Endothelial cell (in vitro differentiated cells): ENCODE data around the gene MDH1B. TPM values are rescaled to one million over a fixed set of nuclear protein-coding genes. Genes with fewer than 3 reads are reported as not detected.
"Not testable (repeated sequence)": the region's sequence is repeated elsewhere in the genome, so short reads cannot be mapped to it uniquely, and the experiment has no call there.

ENCODE experiments used
- DNase-seq: peaks from one replicate; pipeline ENCODE4 v3.0.0; 2021; ENCODE audit warnings: low spot score
- H3K27ac Mint-ChIP-seq: one replicate; pipeline ENCODE4 v1.8.0; 2021; ENCODE audit warnings: mixed read lengths, inconsistent platforms; ENCODE audit not compliant: unreplicated experiment
- H3K27me3 Mint-ChIP-seq: one replicate; pipeline ENCODE4 v1.8.0; 2021; ENCODE audit warnings: mild to moderate bottlenecking, moderate library complexity, mixed read lengths, inconsistent platforms; ENCODE audit not compliant: unreplicated experiment
- H3K36me3 Mint-ChIP-seq: one replicate; pipeline ENCODE4 v1.8.0; 2021; ENCODE audit warnings: mild to moderate bottlenecking, low read depth, mixed read lengths, inconsistent platforms; ENCODE audit not compliant: unreplicated experiment
- H3K4me1 Mint-ChIP-seq: one replicate; pipeline ENCODE4 v1.8.0; 2021; ENCODE audit warnings: mild to moderate bottlenecking, mixed read lengths, inconsistent platforms; ENCODE audit not compliant: unreplicated experiment
- H3K4me3 Mint-ChIP-seq: one replicate; pipeline ENCODE4 v1.8.0; 2021; ENCODE audit warnings: mild to moderate bottlenecking, mixed read lengths, inconsistent platforms; ENCODE audit not compliant: unreplicated experiment
- H3K9me3 Mint-ChIP-seq: one replicate; pipeline ENCODE4 v1.8.0; 2021; ENCODE audit warnings: mixed read lengths, inconsistent platforms; ENCODE audit not compliant: unreplicated experiment
- total RNA-seq: library from RNA; stranded (reverse); fragmentation: NEBNext Ultra II Directional; extraction: Animal tissue kit (Norgen Biotek cat#: 25700); gene quantifications from one replicate; pipeline ENCODE4 v1.2.1, GENCODE V29; 2021; ENCODE audit not compliant: unreplicated experiment
- TF ChIP-seq, protein P1 (sequence below): fragments of 200-600 bp; sonication (generic); IDR thresholded peaks from one replicate; pipeline ENCODE4 v1.5.0; 2021; ENCODE audit warnings: antibody characterized with exemption; ENCODE audit not compliant: unreplicated experiment

The MDH1B gene
- total RNA-seq, 1 donor from 2014 or later: 2.3 TPM

GRCh38 chr2:206721256-206721920, 43.7 kb downstream of the MDH1B start:
- Mint-ChIP-seq H3K27me3 (no peaks in the 10 kb centered on the region), H3K4me1 (no peaks in the 10 kb centered on the region), H3K36me3 (no peaks in the 10 kb centered on the region), H3K4me3 (no peak overlapping the region), H3K27ac (no peak overlapping the region), H3K9me3 (peaks cover 5% of the 10 kb centered on the region)
- no peak for DNase-seq
- TF ChIP-seq, protein P1, sequence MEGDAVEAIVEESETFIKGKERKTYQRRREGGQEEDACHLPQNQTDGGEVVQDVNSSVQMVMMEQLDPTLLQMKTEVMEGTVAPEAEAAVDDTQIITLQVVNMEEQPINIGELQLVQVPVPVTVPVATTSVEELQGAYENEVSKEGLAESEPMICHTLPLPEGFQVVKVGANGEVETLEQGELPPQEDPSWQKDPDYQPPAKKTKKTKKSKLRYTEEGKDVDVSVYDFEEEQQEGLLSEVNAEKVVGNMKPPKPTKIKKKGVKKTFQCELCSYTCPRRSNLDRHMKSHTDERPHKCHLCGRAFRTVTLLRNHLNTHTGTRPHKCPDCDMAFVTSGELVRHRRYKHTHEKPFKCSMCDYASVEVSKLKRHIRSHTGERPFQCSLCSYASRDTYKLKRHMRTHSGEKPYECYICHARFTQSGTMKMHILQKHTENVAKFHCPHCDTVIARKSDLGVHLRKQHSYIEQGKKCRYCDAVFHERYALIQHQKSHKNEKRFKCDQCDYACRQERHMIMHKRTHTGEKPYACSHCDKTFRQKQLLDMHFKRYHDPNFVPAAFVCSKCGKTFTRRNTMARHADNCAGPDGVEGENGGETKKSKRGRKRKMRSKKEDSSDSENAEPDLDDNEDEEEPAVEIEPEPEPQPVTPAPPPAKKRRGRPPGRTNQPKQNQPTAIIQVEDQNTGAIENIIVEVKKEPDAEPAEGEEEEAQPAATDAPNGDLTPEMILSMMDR: no peak

GRCh38 chr2:206718296-206718695, 46.8 kb downstream of the MDH1B start, which contains the start of gene DYTN:
Gene DYTN (minus strand): TSS chr2:206718396. CDS start chr2:206718279, 117 bp downstream.
- no peak within 1 kb of the TSS for H3K4me3 Mint-ChIP-seq
- H3K36me3 Mint-ChIP-seq: no peaks in the 10 kb centered on the region
- peaks cover 5% of the 10 kb centered on the region for H3K9me3 Mint-ChIP-seq
- DNase-seq: no peak
- TF ChIP-seq, protein P1: no peak
- no peaks in the 10 kb centered on the region for H3K4me1 Mint-ChIP-seq
- H3K27ac Mint-ChIP-seq: no peak within 1 kb of the TSS
- H3K27me3 Mint-ChIP-seq: peaks cover 1% of the 10 kb centered on the region

- no peak overlapping the region for H3K4me3 Mint-ChIP-seq
- H3K9me3 Mint-ChIP-seq: no peaks in the 10 kb centered on the region
- DNase-seq: no peak
- no peak overlapping the region for H3K27ac Mint-ChIP-seq
- TF ChIP-seq, protein P1: no peak
- no peaks in the 10 kb centered on the region for H3K4me1 Mint-ChIP-seq
- H3K27me3 Mint-ChIP-seq: peaks cover 1% of the 10 kb centered on the region
- H3K36me3 Mint-ChIP-seq: no peaks in the 10 kb centered on the region
Measured at GRCh38 chr2:206716623-206717022, 48.5 kb downstream of the MDH1B start.

GRCh38 chr2:206715183-206715582, 49.9 kb downstream of the MDH1B start:
- H3K27me3 Mint-ChIP-seq, H3K36me3 Mint-ChIP-seq, H3K27ac Mint-ChIP-seq, H3K4me3 Mint-ChIP-seq, DNase-seq, H3K4me1 Mint-ChIP-seq, H3K9me3 Mint-ChIP-seq: not testable (repeated sequence)

DNA sequence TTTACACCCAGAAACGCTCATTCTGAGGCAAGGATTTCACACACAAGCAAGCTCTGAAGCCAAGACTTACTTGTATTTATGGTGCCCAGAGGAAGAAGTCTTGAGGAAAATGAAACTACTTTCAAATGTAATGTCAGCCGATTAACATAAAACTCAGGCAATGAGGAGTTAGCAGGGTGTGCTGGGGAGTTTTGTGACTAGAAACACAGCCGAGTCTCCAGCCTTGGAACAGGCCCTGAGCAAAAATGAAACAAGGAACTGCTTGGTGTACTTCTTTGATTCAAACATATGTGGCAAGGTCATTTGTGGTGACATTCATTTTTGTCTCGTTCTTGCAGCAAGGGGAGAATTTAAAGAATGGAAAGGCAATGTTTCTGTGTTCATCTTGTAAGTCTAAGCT, 51.4 kb downstream of the MDH1B start:
- Mint-ChIP-seq H3K27me3 (peaks cover 1% of the 10 kb centered on the region), H3K4me3 (no peak overlapping the region), H3K36me3 (no peaks in the 10 kb centered on the region), H3K27ac (no peak overlapping the region), H3K9me3 (no peaks in the 10 kb centered on the region), H3K4me1 (no peaks in the 10 kb centered on the region)
- TF ChIP-seq, protein P1: no peak
- no peak for DNase-seq
